ENCODE results near the gene ACAA2.

DNA sequence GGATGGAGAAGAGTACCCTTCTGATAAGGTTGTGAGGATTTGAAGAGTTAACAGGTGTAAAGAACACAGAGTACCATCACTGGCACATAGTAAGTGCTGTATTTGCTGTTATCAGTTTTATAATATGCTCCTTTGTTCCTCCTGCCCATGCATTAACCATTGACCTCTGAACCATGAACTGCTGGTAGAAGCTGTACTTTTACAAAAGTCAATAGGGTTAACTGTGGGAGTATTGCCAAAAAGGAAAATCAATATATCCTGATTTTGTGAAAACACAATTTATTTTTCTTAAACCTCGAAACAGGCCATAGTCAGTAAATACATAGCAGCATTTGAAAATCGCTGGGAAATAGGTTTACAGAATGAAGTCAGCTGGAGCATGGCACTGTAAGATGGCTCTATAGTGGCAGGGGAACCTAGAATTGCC, 18.9 kb upstream of the ACAA2 start:
- TF ChIP-seq POLR2AphosphoS5 (IDR thresholded peaks at IDR 0.05) (no peak), CTCF (IDR thresholded peaks at IDR 0.05) (no peak)

Data from transverse colon (tissue), 4 donors.